GM19467 (cell line): Measurements from ENCODE around the gene PYCR2.
"Not testable (repeated sequence)": the region's sequence is repeated elsewhere in the genome, so short reads cannot be mapped to it uniquely, and the experiment has no call there.

Experiments
- ATAC-seq: cut with Tn5 transposase; IDR thresholded peaks from one replicate; pipeline ENCODE4 v1.9.1; 2021; ENCODE audit warnings: mild to moderate bottlenecking, moderate library complexity; ENCODE audit not compliant: unreplicated experiment

Gene PYCR2

GRCh38 chr1:225896494-225896893 lies 27.6 kb downstream of the PYCR2 start:
- no peak for ATAC-seq

- no peak for ATAC-seq
These were observed 31.7 kb downstream of the PYCR2 start for GRCh38 chr1:225892307-225892706.

GRCh38 chr1:225891229-225891972 lies 32.6 kb downstream of the PYCR2 start:
- ATAC-seq = no peak

GRCh38 chr1:225890346-225891228 lies 33.5 kb downstream of the PYCR2 start:
- no peak for ATAC-seq

GRCh38 chr1:225889743-225890142 lies 34.3 kb downstream of the PYCR2 start:
- ATAC-seq = no peak

- ATAC-seq = no peak
These were observed 35.0 kb downstream of the PYCR2 start, which contains the start of gene LEFTY1 for GRCh38 chr1:225888898-225889601. Gene LEFTY1, minus strand, starts transcription at chr1:225889146. Its CDS starts 80 bp downstream, at chr1:225889066.

- no peak for ATAC-seq
These were observed 35.7 kb downstream of the PYCR2 start for GRCh38 chr1:225888289-225888897.

- not testable (repeated sequence) for ATAC-seq
These were observed 36.3 kb downstream of the PYCR2 start for GRCh38 chr1:225887554-225888288.

GRCh38 chr1:225887030-225887314 lies 37.1 kb downstream of the PYCR2 start:
- ATAC-seq = no peak

GRCh38 chr1:225886159-225887029 lies 37.7 kb downstream of the PYCR2 start:
- ATAC-seq = no peak

GRCh38 chr1:225885336-225885735 lies 38.7 kb downstream of the PYCR2 start:
- ATAC-seq = no peak

- ATAC-seq = no peak
These were observed 40.3 kb downstream of the PYCR2 start for GRCh38 chr1:225883616-225884265.

GRCh38 chr1:225882694-225883615 lies 41.1 kb downstream of the PYCR2 start:
- ATAC-seq = peak; percentile 10

- ATAC-seq = peak; percentile 62
These were observed 41.9 kb downstream of the PYCR2 start, which contains the start of gene TMEM63A for GRCh38 chr1:225881959-225882693. Gene TMEM63A, minus strand, starts transcription at chr1:225882380. Its CDS starts 4,800 bp downstream, at chr1:225877580.

GRCh38 chr1:225881081-225881958 lies 42.7 kb downstream of the PYCR2 start:
- ATAC-seq = no peak

GRCh38 chr1:225880636-225881035 lies 43.4 kb downstream of the PYCR2 start:
- no peak for ATAC-seq
